Stimulated activated CD8-positive, alpha-beta memory T cell treated with anti-CD3 and anti-CD28 coated beads, Interleukin-15, amount 100 ng/mL, for 4 hours (primary cell): ENCODE measurements around the gene CRYZL1.

Experiments used
- DNase-seq, 2 donors: peaks; one replicate each; pipeline ENCODE4 v3.0.0-alpha.2; 2020; ENCODE audit warnings: low read depth in 2 of 2

CRYZL1 gene

DNA sequence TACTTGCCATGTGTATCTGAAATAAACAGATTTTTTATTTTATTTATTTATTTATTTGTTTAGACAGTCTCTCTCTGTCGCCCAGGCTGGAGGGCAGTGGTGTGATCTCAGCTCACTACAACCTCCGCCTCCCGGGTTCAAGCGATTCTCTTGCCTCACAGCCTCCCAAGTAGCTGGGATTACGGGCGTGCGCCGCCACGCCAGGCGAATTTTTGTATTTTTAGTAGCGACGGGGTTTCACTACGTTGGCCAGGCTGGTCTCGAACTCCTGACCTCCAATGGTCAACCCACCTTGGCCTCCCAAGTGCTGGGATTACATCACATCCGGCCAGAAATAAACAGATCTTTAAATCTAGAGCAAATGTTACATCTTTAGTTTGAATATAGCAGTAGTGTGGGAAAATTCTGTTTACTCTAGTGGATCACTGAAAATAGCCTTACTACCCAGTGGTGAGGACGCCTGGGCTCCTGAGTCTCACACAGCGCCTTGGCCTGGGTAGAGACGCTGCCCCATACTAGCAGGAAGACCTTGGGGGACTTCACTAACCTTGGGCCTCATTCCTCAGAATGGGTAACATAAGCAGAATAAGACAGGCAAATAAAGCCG is 100.3 kb downstream of the CRYZL1 start:
- no peak for DNase-seq

DNA sequence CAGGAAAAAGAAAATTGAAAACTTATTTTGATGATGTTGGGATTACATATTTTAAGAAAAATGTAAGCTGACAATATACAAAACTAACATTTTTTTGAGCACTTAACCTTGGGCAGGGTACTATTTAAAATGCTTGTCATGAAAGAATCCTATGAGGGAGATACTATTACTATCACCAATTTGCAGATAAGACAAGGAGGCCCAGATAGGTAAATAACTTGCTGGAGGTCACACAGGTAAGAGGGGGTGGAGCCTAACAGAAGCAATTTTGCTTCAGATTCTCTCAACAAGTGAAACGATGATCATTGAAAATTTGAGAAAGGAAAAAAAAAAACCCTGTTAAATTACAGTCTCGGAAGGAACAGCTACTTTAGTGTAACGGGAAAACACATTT is 100.8 kb downstream of the CRYZL1 start:
- DNase-seq: no peak

GRCh38 chr21:33539616-33540015 is 101.9 kb downstream of the CRYZL1 start:
- no peak for DNase-seq
